ENCODE measurements around the gene PTER.

The PTER gene

DNA sequence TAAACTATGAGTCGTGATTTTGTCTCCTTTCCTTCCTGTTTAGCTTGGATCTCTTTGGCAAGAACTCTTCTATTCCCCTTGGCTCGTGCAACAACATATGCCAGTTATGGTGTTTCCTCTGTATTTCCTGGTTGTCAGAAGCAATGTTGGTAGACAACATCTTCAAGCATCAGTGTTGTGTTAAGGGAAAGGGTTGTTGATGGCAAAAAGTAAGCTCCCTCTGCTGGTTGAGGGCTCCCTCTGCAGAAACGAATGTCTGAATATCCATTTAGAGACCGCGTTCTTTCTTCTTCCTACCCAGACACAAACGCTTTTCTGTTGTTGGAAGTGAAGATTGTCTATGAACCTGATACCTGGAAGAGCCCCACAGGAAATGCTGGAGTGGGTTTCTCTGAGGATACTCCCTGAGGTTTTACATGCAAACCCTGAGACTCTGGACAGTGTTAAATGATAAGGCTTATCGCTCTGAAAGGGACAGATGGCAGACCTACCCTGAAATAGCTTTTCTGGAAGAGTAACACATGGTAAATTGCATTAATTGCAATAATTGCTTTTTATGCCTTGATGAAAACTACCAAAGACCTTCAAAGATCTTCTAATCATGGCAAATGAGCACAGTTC lies 108.4 kb downstream of the PTER start:
- peak; percentile 43 for DNase-seq

DNA sequence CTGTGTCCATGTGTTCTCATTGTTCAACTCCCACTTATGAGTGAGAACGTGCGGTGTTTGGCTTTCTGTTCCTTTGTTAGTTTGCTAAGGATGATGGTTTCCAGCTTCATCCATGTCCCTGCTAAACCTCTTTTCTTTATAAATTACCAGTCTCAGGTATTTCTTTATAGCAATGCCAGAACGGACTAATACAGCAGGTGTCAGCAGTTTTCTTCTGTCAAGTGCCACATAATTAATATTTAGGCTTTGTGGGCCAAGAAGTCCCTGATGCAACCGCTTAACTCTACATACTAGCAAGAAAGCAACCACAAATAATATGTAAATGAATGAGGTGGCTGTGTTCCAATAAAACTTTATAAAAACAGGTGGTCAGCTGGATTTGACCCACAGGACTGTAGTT lies 111.2 kb downstream of the PTER start:
- DNase-seq, result no peak

GRCh38 chr10:16559236-16559773 lies 122.5 kb downstream of the PTER start:
- no peak for DNase-seq

GRCh38 chr10:16562891-16563290 lies 126.1 kb downstream of the PTER start:
- DNase-seq, result no peak

Measured in eye (tissue), 1 donor.